GM19240 (cell line): ENCODE data around the gene AIG1.

Experiments used
- DNase-seq: peaks from one replicate; pipeline ENCODE4 v3.0.0; 2011; ENCODE audit warnings: low spot score; ENCODE audit not compliant: insufficient read length

Gene AIG1

DNA sequence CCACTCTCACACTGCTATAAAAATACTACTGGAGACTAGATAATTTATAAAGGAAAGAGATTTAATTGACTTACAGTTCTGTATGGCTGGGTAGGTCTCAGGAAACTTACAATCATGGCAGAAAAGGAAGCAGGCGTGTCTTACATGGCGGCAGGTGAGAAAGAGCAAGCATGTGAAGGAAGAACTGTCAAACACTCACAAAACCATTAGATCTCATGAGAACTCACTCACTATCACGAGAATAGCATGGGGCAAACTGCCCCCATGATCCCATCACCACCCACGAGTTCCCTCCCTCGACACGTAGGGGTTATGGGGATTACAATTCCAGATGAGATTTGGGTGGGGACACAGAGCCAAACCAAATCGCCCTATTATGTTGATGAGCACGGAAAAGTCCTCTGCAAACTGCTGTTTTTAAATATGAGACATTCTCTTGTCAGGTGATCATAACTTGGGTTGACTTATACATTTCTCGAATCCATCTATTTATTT, 133.5 kb downstream of the AIG1 start:
- DNase-seq = no peak

DNA sequence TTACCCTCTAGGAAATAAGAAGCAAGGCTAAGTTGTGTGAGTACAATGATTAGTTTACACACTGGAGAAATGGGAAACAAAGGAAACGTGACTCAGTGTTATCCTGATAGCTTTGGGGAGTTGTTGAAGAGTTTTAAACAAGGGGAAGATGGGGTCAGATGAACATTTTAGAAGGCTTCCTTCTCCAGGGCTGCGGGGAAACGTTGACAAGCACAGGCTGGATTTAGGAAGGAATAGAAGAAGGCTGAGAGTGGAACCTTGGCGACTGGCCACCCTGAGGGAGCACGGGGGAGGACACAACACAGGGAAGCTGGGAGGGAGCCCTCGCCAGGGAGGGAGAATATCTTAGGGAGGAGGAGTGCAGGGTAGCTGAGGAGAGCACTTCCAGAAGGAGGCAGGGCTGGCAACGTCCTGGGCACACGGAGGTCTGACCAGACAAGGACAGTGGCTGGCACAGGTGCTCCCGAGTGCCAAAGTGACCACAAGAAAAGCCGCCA, 134.7 kb downstream of the AIG1 start:
- no peak for DNase-seq

DNA sequence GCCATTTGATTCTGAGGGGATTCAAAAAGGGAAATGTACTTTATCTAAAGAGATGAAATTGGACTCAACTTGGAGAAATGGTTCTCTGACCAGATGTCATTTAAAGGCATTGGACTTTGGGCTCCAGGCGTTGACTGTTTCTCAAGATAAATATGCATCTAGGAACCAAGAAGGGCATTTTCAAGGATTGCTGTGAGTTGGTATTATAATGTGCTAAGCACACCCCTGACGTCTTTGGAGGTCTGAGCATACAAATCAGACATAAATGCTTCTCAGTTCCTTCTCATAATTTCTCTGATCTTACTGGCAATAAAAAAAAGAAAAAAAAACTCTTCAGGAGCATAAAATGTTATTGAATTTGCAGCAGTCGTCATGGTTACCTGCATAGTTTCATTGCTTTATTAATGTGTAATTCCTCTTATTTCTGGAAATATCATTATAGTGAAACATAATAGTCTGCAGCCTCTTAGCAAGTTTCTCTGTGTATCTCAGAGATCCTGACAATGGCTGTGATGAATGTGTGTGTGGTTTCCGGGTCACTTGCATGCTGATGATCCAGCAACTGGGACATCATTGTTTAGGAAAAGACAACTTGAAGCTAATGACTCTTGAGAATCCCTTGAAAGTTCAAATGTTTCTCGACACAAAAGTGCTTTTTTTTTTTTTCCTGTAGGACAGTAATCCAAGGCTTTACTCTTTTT, 136.0 kb downstream of the AIG1 start:
- no peak for DNase-seq

DNA sequence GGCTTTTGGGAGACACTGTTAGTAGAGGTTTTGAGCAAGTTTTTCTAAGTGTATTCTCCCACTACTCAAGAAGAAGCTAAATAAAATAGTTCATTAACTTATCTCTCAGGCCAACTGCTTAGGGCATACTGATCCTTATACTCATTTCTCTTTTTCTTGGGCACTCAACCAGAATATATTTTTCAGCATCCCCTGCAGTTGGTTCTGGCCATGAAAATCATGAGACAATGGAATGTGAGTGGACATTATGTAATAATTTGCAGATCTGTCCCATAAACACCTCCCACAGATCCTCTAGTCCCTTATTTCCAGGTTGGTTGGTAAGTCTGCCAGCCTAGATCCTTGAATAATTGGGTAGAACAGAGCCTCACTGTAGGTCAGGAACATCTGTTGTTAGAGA, 136.7 kb downstream of the AIG1 start:
- DNase-seq = no peak

DNA sequence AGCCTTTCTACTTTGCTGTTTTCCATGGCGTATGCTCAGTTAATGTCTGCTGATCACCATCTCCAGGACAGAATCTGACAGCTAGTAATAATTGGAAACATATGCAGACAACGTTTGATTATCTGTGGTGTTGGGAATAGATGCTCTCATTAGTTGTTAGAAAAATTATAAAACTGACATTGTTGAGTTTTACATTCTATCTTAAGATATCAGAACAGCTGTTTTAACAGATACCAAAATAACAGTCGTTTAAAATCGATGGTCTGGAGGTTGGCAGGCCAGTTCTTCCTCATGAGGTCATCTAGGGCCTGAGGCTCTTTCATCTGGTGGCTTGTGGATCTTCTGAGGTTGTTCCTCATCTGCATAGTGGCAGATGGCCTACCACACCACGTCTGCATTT, 137.6 kb downstream of the AIG1 start:
- no peak for DNase-seq

DNA sequence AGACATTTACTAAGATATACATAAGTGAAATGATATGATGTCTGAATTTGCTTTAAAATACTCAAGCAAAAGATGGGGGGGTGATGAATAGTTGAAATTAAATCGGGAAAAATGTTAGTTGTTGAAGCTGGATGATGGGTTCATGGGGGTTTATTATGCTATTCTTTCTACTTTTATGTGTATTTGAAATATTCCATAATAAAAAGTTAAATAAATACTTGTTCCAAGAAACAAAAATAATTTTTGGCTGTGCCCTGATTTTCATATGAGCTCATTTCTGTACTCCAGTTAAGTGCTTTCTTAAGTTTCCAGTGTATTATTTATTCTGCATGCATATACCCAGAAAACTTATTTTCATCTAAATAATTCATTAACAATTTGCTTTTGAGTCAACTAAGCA, 138.6 kb downstream of the AIG1 start:
- no peak for DNase-seq

DNA sequence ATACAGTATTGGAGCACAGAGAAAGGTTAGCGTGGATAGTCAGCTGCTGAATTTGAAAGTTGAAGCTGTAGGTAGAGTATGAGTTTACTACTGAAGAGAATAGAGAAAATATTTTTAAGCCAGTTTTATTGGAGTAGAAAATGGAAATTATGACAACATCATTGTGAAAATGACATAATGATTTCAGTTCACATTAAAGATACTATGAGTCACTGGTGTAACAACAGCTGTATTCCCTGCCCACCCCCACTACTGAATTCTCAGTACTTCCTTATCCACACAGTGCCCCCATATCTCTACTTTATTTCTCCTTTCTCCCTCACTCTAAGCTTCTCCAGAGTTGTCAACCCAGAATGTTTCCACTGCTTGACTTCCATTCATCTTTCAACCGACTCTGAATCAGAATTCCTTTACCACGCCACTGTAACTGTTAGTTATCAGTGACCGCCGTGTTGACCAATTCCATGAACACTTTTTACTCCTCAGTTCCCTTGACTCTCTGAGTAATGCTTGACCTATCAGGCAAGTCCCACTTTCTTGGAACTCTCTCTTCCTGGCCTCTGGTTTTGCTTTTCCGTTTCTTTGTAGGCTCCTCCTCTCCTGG, 139.6 kb downstream of the AIG1 start:
- no peak for DNase-seq

DNA sequence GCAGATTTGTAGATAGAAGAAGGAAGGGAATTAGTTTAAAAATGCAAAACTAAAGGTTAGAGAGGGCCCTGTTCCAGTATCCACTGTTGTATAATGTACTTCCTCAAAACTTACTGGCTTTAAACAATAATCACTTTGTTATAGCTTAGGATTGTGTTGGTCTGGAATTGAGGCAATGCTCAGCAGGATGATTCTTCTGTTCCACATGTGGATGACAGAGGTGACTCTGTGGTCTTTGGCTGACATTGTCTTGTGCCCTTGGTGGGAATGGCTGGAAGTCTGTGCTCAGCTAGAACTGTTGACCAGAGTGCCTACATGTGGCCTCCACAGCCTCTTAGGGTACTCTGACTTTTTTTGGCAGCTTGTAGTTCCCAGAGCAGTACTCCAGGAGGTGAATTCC, 143.4 kb downstream of the AIG1 start:
- no peak for DNase-seq

DNA sequence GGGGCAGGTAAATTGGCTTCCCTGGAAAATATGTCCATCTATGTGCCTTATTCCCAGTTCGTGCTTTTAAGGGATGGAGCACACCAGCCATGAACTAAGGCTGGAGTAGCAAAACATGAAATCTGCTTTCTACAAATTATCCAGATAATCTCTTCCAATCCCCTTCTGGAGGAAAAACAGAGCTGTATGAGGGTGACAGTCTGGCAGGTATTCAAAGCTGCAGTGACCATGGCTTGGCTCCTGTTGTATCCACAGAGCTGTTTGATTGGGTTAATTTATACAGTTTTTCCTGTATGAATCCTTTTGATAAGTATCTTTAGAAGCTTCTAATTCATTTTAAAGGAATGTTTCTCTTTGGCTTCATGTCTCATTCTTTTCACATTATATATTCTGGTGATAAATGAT, 144.4 kb downstream of the AIG1 start:
- DNase-seq = no peak

DNA sequence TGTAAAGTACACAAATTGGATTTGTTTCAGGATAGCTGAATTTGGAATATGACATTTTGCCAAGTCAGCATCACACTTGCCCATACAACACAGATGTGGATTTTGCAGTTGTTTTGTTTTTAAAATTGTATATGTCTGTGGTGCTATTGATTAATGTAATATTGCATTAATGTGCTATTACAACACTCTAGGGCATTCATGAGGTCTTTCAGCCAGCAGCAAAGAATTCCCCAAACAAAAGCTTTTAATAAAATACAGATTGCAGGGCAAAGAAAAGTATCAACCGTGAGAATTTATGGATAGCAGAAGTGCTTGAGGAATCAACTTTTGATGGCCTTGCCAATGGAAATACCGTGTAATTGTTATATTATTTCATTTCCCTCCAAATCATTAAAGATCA, 144.9 kb downstream of the AIG1 start:
- DNase-seq = no peak

DNA sequence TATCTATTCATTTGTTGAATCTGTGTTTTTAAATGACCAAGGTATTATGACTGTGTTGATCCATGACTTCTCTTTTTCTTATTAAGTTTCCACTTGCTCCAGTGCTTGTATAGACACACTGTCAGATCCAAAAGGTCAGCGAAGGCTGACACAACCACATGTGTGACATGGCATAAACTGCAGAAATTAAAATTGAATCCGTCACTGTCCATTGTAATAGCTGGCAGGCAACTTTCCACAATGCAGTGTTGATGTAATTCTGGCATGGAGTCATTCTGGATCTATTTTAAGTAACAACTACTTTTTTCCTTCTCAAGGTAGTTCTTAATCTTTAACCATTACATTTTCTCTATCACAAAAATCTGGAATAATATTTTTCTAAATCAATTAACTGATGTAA, 145.3 kb downstream of the AIG1 start:
- DNase-seq = no peak

DNA sequence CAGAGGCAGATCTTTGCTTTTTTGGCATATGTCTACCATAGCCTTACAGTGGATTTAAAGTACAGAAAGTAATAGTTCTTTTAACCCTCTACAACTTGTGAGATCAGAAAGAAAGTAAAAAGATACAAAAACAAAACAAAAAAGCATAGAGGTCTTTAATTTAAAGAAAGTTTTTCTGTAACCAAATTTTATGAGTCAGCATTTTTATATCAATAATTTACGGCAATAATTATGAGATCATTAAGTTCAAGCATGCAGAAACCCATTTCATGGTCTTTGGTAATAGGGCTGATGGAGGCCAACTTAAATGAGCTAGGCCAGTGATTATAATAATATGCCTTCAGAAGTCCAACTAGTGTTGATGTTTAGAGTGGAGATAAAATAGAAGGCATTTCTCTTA, 145.9 kb downstream of the AIG1 start:
- no peak for DNase-seq

DNA sequence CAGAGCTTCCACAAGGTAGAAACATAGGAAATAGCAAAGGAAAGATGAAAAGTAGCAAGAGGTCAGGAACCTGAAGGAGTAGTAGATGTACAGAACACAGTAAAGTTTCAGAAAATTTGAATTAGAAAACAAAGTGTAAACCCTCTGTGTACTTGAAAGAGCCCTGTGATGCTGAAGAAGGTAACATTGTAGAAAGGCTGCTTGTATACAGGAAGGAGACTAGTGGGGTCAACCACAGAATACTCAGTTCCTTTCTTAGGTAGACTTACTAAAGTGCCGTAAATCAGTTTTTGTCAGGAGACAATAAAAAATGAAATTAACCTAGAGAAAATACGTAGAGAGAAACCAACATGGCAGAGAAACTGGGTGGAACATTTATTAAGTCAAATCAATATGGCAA, 149.7 kb downstream of the AIG1 start:
- DNase-seq = no peak

DNA sequence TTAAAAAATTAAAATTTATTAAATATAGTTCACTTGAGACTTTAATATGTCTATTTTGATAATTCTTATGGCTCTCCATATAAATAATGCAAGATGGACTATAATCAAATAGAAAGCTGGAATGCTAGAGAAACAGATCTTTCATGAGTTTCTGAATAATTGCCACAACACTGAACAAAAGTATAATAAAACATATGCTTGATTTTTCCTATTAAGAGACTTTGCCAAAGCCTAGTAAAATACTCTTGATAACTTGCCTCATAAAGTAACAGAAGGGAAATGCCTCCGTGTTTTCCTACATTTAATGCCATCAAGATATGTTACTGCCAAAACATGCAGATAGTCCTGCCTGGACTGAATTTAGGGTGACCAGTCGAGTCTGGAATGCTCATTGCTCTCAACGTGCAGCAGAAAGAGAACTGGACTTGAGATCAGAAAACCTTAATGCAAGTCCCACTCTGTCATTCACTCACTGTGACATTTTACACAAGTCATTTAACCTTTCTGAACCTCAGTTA, 153.2 kb downstream of the AIG1 start:
- DNase-seq = no peak

DNA sequence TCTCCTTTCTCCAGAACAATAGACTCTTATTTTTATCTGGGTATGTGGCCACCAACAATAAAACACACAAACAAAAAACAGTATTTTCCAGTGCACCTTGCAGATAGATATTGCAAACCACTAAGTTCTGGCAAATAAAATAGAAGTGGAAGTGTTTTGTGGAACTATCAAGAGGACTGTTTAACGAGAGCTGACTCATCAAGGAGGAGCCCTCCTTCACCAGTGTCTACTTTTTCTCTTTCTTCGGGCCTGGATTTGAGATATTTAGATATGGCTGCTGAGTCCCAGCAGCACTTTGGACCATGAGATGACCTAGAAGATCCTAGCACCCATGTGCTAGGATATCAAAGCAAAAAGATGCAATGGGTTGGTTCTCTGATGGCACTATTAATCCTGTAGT, 154.7 kb downstream of the AIG1 start:
- DNase-seq = no peak

DNA sequence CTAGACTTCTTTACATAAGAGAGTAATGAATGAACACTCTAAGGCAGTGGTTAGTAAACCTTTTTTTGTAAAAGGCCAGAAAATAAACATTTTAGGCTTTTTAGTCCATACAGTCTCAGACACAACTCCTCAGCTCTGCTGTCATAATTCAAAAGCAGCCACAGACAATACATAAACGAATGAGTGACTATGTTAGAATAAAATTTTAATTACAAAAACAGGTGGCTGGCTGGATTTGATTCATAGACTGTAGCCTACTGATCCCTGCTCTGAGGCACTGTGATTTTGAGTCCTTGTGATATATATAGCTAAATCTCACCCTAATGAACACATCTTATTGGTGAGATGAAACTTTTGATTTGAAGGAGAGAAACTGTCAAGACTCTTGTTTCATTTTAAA, 155.1 kb downstream of the AIG1 start:
- no peak for DNase-seq

DNA sequence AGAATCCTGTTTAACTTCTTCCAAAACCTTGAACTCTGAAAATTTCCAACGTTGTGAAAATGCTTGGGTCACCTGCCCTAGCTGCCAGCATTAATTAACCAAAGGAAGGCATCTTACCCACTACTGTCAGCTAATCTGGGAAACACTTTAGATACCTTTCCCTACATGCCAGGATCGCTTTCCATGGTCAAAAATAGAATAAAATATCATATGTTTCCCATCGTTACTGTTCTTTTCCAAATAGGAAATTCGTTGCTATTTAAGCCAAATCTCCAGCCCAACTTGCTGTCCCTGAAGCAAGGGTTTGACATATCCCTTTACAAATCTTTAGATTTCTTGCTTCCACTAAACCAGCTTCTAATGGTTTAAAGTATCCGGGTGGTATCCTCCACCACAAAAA, 157.5 kb downstream of the AIG1 start:
- no peak for DNase-seq

DNA sequence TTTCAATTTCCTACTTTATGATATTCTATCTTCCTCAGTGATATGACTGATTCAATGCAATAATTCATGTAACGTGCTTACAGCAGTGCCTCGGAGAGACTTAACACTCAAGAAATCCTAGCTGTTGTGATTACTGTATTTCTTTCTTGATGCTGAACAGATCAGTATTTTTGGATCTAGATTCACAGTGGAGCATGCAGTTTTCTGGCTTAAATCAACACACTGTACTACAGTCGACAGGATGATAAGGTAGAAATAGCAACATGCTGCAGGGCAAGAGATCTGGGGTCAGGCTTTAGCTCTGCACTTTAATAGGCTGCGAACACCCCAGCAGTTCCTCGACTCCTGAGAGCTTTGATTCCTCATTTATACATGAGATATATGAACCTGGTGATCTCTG, 161.0 kb downstream of the AIG1 start:
- DNase-seq = no peak

DNA sequence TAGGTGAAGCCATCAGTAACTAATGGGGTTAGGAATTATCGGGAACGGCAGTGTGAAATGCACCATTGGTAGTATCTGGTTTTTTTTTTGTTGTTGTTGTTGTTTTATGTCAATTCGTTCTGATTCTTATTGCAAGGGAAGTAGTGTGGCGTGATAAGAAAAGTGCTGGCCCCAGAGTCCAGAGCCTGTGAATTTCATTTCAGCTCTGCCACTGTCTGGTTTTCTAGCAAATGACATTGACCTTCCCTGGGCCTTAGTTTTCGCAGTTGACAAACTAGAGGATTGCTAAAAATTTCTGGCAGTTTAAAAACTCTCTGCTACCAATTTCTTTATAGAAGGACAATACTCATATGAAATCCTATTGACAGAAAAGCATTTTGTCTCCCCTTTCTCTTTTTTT, 161.6 kb downstream of the AIG1 start:
- DNase-seq = no peak

DNA sequence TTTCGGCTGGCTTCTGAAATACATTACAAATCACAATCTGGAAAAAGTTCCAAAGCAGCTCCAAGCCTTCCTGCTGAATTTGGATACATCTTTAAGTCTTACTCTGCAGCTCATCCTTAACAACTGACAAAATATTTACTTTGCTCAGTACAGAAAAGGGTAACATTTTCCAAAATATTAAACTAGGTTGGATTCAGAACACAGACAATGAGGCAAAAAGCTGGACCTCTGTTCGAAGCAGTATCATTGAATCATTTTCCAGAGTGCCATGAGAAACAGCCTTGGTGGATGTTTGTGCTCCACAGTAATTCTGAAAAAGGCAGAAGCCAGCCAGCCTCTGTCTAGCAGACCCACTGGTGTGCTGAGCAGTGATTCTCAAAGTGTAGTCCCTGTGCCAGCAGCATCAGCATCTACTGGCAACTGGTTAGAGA, 162.1 kb downstream of the AIG1 start:
- no peak for DNase-seq

DNA sequence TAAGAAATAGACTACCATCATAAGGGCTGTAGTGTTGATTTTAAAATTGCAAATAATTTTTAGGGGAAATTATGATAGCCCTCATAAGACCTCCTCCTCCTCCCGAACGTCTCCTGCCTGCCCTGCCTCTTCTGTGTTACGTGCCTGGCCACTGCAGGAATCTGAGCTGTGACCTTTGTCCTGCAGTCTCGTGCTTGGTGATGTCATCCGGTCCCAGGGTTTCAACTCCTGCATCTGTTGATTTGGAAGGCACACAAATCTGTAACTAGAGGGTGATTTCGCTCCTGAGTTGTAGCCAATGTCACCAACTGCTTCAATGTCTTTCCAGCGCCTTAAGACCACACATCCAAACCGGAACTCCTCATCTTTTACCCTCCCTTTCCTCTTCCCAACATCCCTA, 163.2 kb downstream of the AIG1 start:
- no peak for DNase-seq

DNA sequence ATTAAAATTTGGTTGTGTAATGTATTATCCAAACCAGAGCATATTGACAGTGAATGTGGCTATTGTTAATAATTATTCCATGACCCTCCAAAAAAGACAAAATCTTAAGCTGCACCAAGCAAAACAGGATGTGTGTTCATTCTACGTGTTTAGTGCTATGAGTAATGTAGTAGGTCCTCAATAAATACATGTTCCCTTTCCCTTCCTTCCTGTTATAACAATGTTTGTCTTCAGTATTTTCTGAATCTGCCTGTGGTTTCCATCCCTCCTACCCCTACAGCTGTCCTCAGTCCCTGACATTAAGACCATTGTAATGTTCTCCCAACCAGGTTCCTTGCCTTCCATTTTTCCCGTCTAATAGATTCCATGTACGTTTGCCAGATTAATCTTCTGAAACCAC, 163.8 kb downstream of the AIG1 start:
- DNase-seq = no peak

DNA sequence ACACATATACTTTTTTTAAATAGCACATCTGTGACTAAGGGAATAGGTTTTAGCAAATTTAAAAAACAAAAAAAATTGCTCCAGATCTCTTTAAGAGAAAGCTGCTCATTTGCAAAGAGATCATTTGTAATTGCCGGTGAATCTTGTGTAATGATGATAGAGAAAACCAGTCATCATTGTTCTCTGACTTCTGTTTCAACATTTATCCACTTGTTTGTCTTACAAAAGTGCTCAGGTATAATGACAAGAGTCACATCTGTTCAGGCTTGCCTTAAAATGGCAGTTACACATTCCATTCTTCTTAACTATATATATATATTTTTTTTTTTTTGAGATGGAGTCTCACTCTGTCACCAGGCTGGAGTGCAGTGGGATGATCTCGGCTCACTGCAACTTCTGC, 165.2 kb downstream of the AIG1 start:
- DNase-seq = no peak
